ENCODE data around the gene FMOD. TPM values are rescaled to one million over a fixed set of nuclear protein-coding genes. Genes with fewer than 3 reads are reported as not detected.

The FMOD gene
- total and polyA plus RNA-seq, 7 experiments from 2014 or later, result not detected

DNA sequence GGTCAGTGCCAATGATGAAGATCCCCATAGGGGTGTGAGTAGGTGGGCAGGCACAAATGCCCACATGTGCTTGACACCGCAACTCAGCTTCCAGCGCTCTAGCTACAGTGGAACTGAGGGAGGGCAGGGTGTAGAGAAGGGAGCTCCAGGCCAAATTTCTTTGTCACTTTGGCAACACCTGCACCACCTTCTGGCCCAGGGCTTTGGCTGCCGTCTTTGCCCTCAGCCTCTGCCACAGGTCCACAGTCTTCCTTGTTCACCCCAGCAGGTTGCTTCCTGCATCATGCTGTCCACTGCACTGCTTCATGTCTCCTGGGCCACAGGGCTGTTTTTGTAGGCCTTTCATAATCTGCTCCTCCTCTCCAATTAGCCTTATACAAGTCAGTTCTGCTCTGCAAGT, 20.4 kb upstream of the FMOD start:
- no peak for ATAC-seq

DNA sequence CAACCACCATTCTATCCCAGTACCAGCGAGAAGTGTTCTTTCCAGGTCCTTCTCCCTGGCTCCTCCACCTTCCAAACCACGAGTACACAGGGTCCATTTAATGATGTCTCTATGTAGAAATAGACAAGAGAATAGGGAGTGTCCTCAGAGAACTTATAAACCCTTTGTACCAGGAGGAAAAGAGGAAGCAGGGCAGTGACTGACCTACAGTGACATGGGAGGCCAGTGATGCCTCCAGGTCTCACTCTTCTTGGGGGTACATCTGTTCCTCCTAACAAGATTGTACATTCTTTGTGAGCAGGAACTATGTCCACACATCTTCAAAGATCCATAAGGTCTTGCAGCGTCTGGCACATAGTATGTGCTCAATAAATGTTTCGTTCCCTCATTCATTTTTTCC, 18.7 kb upstream of the FMOD start:
- Histone ChIP-seq H3K4me1 (ENCODE audit: control insufficient read depth in 2 of 2, insufficient read depth in 2 of 2, low read length in 2 of 2) (no peaks in the 10 kb centered on the region), H3K27me3 (ENCODE audit: control insufficient read depth in 2 of 2, insufficient read depth in 2 of 2, low read length in 2 of 2) (no peaks in the 10 kb centered on the region), H3K36me3 (ENCODE audit: control insufficient read depth in 2 of 3, insufficient read depth in 3 of 3, low read length in 3 of 3) (no peaks in the 10 kb centered on the region), H3K4me3 (ENCODE audit: low read length) (no peak overlapping the region), H3K27ac (ENCODE audit: low read depth, low read length) (no peak overlapping the region), H3K9me3 (ENCODE audit: control insufficient read depth in 2 of 3, low read length in 3 of 3) (no peaks in the 10 kb centered on the region)
- Mint-ChIP-seq H3K36me3 (peaks cover 0 to 3% (median 0%) of the 10 kb centered on the region in 5 donors), H3K27me3 (peaks cover 0 to 22% (median 12%) of the 10 kb centered on the region in 5 donors), H3K9me3 (no peaks in the 10 kb centered on the region), H3K4me1 (peaks cover 0 to 4% (median 0%) of the 10 kb centered on the region in 7 donors), H3K27ac (no peak overlapping the region), H3K4me3 (no peak overlapping the region)
- POLR2A ChIA-PET, result no interaction called here
- no peak for DNase-seq
- ATAC-seq, result peak; percentile 60
- CTCF ChIA-PET, result no interaction called here
- intact Hi-C loops (cut with micrococcal nuclease), result no loop called here

More for the DNA sequence above, 20.4 kb upstream of the FMOD start:
- intact Hi-C loops (cut with micrococcal nuclease), result no loop called here
- H3K9me3 ChIP-seq (ENCODE audit: control insufficient read depth in 2 of 3, low read length in 3 of 3), result no peaks in the 10 kb centered on the region
- Mint-ChIP-seq H3K4me1 (peaks cover 0 to 2% (median 0%) of the 10 kb centered on the region in 7 donors), H3K27ac (no peak overlapping the region), H3K27me3 (peaks cover 0 to 17% (median 6%) of the 10 kb centered on the region in 5 donors), H3K36me3 (no peaks in the 10 kb centered on the region), H3K9me3 (no peaks in the 10 kb centered on the region), H3K4me3 (no peak overlapping the region)
- DNase-seq, result no peak
- H3K27me3 ChIP-seq (ENCODE audit: control insufficient read depth in 2 of 2, insufficient read depth in 2 of 2, low read length in 2 of 2), result no peaks in the 10 kb centered on the region
- H3K36me3 ChIP-seq (ENCODE audit: control insufficient read depth in 2 of 3, insufficient read depth in 3 of 3, low read length in 3 of 3), result no peaks in the 10 kb centered on the region
- no peak overlapping the region for H3K4me3 ChIP-seq (ENCODE audit: low read length)
- H3K4me1 ChIP-seq (ENCODE audit: control insufficient read depth in 2 of 2, insufficient read depth in 2 of 2, low read length in 2 of 2), result no peaks in the 10 kb centered on the region
- CTCF ChIA-PET, result no interaction called here
- POLR2A ChIA-PET, result no interaction called here
- no peak overlapping the region for H3K27ac ChIP-seq (ENCODE audit: low read depth, low read length)

GRCh38 chr1:203368624-203369451, 17.9 kb upstream of the FMOD start:
- Histone ChIP-seq H3K36me3 (ENCODE audit: control insufficient read depth in 2 of 3, insufficient read depth in 3 of 3, low read length in 3 of 3) (no peaks in the 10 kb centered on the region), H3K4me3 (ENCODE audit: low read length) (no peak overlapping the region), H3K27me3 (ENCODE audit: control insufficient read depth in 2 of 2, insufficient read depth in 2 of 2, low read length in 2 of 2) (peaks cover 0 to 4% of the 10 kb centered on the region in 2 donors), H3K9me3 (ENCODE audit: control insufficient read depth in 2 of 3, low read length in 3 of 3) (no peaks in the 10 kb centered on the region), H3K4me1 (ENCODE audit: control insufficient read depth in 2 of 2, insufficient read depth in 2 of 2, low read length in 2 of 2) (no peaks in the 10 kb centered on the region), H3K27ac (ENCODE audit: low read depth, low read length) (no peak overlapping the region)
- Mint-ChIP-seq H3K36me3 (peaks cover 0 to 3% (median 0%) of the 10 kb centered on the region in 5 donors), H3K9me3 (no peaks in the 10 kb centered on the region), H3K4me1 (peaks cover 0 to 4% (median 0%) of the 10 kb centered on the region in 7 donors), H3K27me3 (peaks cover 0 to 29% (median 13%) of the 10 kb centered on the region in 5 donors), H3K4me3 (no peak overlapping the region), H3K27ac (no peak overlapping the region)
- DNase-seq (no peak), ATAC-seq (peak; percentile 76)
- CTCF ChIA-PET, result interaction anchor here (1.4 kb wide), 1 partner anchor 33 kb away, joined by 4 read pairs; no protein-coding TSS in a partner anchor
- POLR2A ChIA-PET, result no interaction called here
- intact Hi-C loops (cut with micrococcal nuclease), result no loop called here

- Histone ChIP-seq H3K9me3 (ENCODE audit: control insufficient read depth in 2 of 3, low read length in 3 of 3) (no peaks in the 10 kb centered on the region), H3K27me3 (ENCODE audit: control insufficient read depth in 2 of 2, insufficient read depth in 2 of 2, low read length in 2 of 2) (peaks cover 0 to 4% of the 10 kb centered on the region in 2 donors), H3K4me3 (ENCODE audit: low read length) (no peak overlapping the region), H3K4me1 (ENCODE audit: control insufficient read depth in 2 of 2, insufficient read depth in 2 of 2, low read length in 2 of 2) (no peaks in the 10 kb centered on the region), H3K27ac (ENCODE audit: low read depth, low read length) (no peak overlapping the region), H3K36me3 (ENCODE audit: control insufficient read depth in 2 of 3, insufficient read depth in 3 of 3, low read length in 3 of 3) (no peaks in the 10 kb centered on the region)
- POLR2A ChIA-PET, result no interaction called here
- peaks cover 0 to 4% (median 0%) of the 10 kb centered on the region in 7 donors for H3K4me1 Mint-ChIP-seq
- no peak overlapping the region for H3K27ac Mint-ChIP-seq
- no peak overlapping the region for H3K4me3 Mint-ChIP-seq
- intact Hi-C loops (cut with micrococcal nuclease), result no loop called here
- peaks cover 0 to 29% (median 13%) of the 10 kb centered on the region in 5 donors for H3K27me3 Mint-ChIP-seq
- DNase-seq (no peak), ATAC-seq (no peak)
- CTCF ChIA-PET, result no interaction called here
- no peaks in the 10 kb centered on the region for H3K9me3 Mint-ChIP-seq
- peaks cover 0 to 3% (median 0%) of the 10 kb centered on the region in 5 donors for H3K36me3 Mint-ChIP-seq
Observed at GRCh38 chr1:203367057-203367456, 16.1 kb upstream of the FMOD start.

- Histone ChIP-seq H3K9me3 (ENCODE audit: control insufficient read depth in 2 of 3, low read length in 3 of 3) (no peaks in the 10 kb centered on the region), H3K27ac (ENCODE audit: low read depth, low read length) (no peak overlapping the region), H3K4me3 (ENCODE audit: low read length) (no peak overlapping the region), H3K36me3 (ENCODE audit: control insufficient read depth in 2 of 3, insufficient read depth in 3 of 3, low read length in 3 of 3) (no peaks in the 10 kb centered on the region), H3K4me1 (ENCODE audit: control insufficient read depth in 2 of 2, insufficient read depth in 2 of 2, low read length in 2 of 2) (no peaks in the 10 kb centered on the region), H3K27me3 (ENCODE audit: control insufficient read depth in 2 of 2, insufficient read depth in 2 of 2, low read length in 2 of 2) (peaks cover 0 to 4% of the 10 kb centered on the region in 2 donors)
- POLR2A ChIA-PET, result no interaction called here
- Mint-ChIP-seq H3K27me3 (peaks cover 0 to 32% (median 14%) of the 10 kb centered on the region in 5 donors), H3K36me3 (peaks cover 0 to 3% (median 0%) of the 10 kb centered on the region in 5 donors), H3K9me3 (no peaks in the 10 kb centered on the region), H3K27ac (no peak overlapping the region), H3K4me1 (peaks cover 0 to 6% (median 0%) of the 10 kb centered on the region in 7 donors), H3K4me3 (no peak overlapping the region)
- ATAC-seq (no peak), DNase-seq (no peak)
- intact Hi-C loops (cut with micrococcal nuclease), result no loop called here
- CTCF ChIA-PET, result no interaction called here
Observed at GRCh38 chr1:203366476-203366875, 15.6 kb upstream of the FMOD start.

DNA sequence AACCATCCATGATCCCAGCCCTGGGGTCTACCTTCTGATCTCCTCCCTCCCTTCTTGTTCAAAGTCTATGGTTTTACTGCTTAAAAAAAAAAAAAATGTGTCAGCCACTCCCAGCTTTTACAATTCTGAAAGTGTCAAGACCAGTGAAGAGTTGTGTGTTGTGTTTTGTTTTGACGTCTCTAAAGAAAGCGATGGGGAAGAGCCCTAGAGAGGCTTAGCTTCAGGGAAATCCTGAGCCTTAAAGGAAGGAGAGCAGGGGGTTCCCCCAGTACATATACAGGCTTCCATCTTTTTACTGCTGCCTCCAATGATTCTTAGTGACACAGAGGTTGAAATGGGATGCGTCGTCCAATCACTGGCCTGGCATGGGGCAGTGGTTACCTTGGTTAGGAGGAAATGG, 13.9 kb upstream of the FMOD start:
- no peaks in the 10 kb centered on the region for H3K9me3 Mint-ChIP-seq
- peaks cover 5 to 40% (median 26%) of the 10 kb centered on the region in 5 donors for H3K27me3 Mint-ChIP-seq
- POLR2A ChIA-PET, result no interaction called here
- DNase-seq (no peak), ATAC-seq (peak; percentile 37)
- peaks cover 0 to 3% (median 0%) of the 10 kb centered on the region in 5 donors for H3K36me3 Mint-ChIP-seq
- no peak overlapping the region for H3K27ac ChIP-seq (ENCODE audit: low read depth, low read length)
- no peaks in the 10 kb centered on the region for H3K4me1 ChIP-seq (ENCODE audit: control insufficient read depth in 2 of 2, insufficient read depth in 2 of 2, low read length in 2 of 2)
- peaks cover 0 to 4% of the 10 kb centered on the region in 2 donors for H3K27me3 ChIP-seq (ENCODE audit: control insufficient read depth in 2 of 2, insufficient read depth in 2 of 2, low read length in 2 of 2)
- no peaks in the 10 kb centered on the region for H3K9me3 ChIP-seq (ENCODE audit: control insufficient read depth in 2 of 3, low read length in 3 of 3)
- no peak overlapping the region for H3K4me3 ChIP-seq (ENCODE audit: low read length)
- no peak overlapping the region for H3K4me3 Mint-ChIP-seq
- no peaks in the 10 kb centered on the region for H3K36me3 ChIP-seq (ENCODE audit: control insufficient read depth in 2 of 3, insufficient read depth in 3 of 3, low read length in 3 of 3)
- intact Hi-C loops (cut with micrococcal nuclease), result no loop called here
- peaks cover 0 to 6% (median 0%) of the 10 kb centered on the region in 7 donors for H3K4me1 Mint-ChIP-seq
- CTCF ChIA-PET, result no interaction called here
- H3K27ac Mint-ChIP-seq, result no peak overlapping the region
